ENCODE results near the gene GIPC2.

DNA sequence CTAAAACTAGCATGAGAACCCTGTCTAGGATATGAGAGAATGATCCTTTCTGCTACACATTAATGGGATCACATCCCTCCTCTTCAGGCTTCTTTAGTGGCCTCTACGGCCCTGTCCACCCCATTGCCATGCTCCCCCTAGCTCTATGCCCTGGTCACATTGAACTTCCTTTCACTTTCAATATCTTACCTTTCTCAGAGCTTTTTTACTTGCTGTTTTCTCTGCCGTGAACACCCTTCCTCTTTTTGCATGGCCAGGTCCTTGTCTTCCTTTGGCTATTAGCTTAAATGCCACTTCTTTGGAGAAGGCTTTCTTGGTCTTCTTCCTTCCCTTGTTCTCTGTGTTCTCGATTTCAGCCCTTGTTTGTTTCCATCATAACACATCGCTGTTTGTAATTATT is 97.4 kb downstream of the GIPC2 start:
- TF ChIP-seq, protein P1, sequence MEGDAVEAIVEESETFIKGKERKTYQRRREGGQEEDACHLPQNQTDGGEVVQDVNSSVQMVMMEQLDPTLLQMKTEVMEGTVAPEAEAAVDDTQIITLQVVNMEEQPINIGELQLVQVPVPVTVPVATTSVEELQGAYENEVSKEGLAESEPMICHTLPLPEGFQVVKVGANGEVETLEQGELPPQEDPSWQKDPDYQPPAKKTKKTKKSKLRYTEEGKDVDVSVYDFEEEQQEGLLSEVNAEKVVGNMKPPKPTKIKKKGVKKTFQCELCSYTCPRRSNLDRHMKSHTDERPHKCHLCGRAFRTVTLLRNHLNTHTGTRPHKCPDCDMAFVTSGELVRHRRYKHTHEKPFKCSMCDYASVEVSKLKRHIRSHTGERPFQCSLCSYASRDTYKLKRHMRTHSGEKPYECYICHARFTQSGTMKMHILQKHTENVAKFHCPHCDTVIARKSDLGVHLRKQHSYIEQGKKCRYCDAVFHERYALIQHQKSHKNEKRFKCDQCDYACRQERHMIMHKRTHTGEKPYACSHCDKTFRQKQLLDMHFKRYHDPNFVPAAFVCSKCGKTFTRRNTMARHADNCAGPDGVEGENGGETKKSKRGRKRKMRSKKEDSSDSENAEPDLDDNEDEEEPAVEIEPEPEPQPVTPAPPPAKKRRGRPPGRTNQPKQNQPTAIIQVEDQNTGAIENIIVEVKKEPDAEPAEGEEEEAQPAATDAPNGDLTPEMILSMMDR (IDR thresholded peaks at IDR 0.05 in 4 of 5, conservative IDR thresholded peaks at IDR 0.05 in 1 of 5): no peak
- no peak for TF ChIP-seq POLR2A (IDR thresholded peaks at IDR 0.05)

Data from gastrocnemius medialis (tissue), 4 donors.